HCT116 (cell line): Measurements from ENCODE around the gene ZNF524. TPM values are rescaled to one million over a fixed set of nuclear protein-coding genes. Genes with fewer than 3 reads are reported as not detected.

Experiments used
- ATAC-seq: fragments of 200-7000 bp; cut with Tn5 transposase; 2 replicates; pipeline ENCODE4 v1.9.1; 2020; ENCODE audit warnings: mild to moderate bottlenecking, moderate library complexity
- BruUV-seq: library from RNA; stranded (reverse); fragments of 400-500 nt; replicated peaks from 2 replicates; lab custom pipeline; 2021; lab: Mats Ljungman, UMichigan
- CTCF ChIA-PET: fragments of 300-600 bp; sonication (Branson Sonifier 250); formaldehyde crosslinking; loops from one replicate; lab custom pipeline; 2021; ENCODE audit warnings: antibody characterized with exemption; lab: Charles Lee
- POLR2A ChIA-PET: fragments of 300-600, 350-600 bp; sonication (Branson Sonifier 250); formaldehyde crosslinking; loops from one replicate; lab custom pipeline; 2021; ENCODE audit warnings: antibody characterized with exemption; lab: Charles Lee
- RAD21 ChIA-PET, 2 experiments: fragments of 300-600 bp; sonication (Branson Sonifier 250); formaldehyde crosslinking; loops; one replicate each; lab custom pipeline; 2023; ENCODE audit warnings: low total read pairs in 2 of 2; ENCODE audit not compliant: uncharacterized antibody in 2 of 2, unreplicated experiment in 2 of 2, low non-redundant PET in 1 of 2; lab: Charles Lee
- DNase-seq: peaks from one replicate; pipeline ENCODE4 v3.0.0-alpha.2; 2010; ENCODE audit warnings: low read depth, low spot score
- H2AFZ ChIP-seq: fragments of 200-600 bp; shearing (Covaris generic), sonication (generic); 2 replicates; pipeline ENCODE4 v1.6.1; 2017; ENCODE audit warnings: low read depth, mixed run types, mixed read lengths, antibody characterized with exemption, low read length; ENCODE audit not compliant: poor library complexity, severe bottlenecking
- H3K27ac ChIP-seq: 2 replicates; pipeline ENCODE4 v1.5.1; 2012; ENCODE audit warnings: low read depth, low read length
- H3K27me3 ChIP-seq: fragments of 200-600 bp; sonication (generic); 2 replicates; pipeline ENCODE4 v1.6.1; 2016; ENCODE audit warnings: mixed run types, low read length, mixed read lengths; ENCODE audit not compliant: insufficient read depth
- H3K36me3 ChIP-seq, 2 experiments: fragments of 200-500 bp in 1 of 2; fragments of 200-600 bp in 1 of 2; sonication (Bioruptor generic) in 1 of 2; sonication (generic) in 1 of 2; 2 replicates each; pipeline versions ENCODE4 v1.5.1 to v1.6.1; 2014 to 2016; ENCODE audit warnings: low read length in 2 of 2, inconsistent platforms in 1 of 2, mixed read lengths in 1 of 2, mixed run types in 1 of 2; ENCODE audit not compliant: insufficient read depth in 2 of 2, control insufficient read depth in 1 of 2
- H3K4me1 ChIP-seq, 2 experiments: fragments of 200-600 bp in 1 of 2; sonication (generic) in 1 of 2; 2 replicates each; pipeline versions ENCODE4 v1.5.1 to v1.6.1; 2012 to 2017; ENCODE audit warnings: low read length in 2 of 2, inconsistent platforms in 1 of 2, mild to moderate bottlenecking in 1 of 2, mixed read lengths in 1 of 2, mixed run types in 1 of 2, moderate library complexity in 1 of 2; ENCODE audit not compliant: insufficient read depth in 2 of 2, control insufficient read depth in 1 of 2
- H3K4me2 ChIP-seq: fragments of 200-600 bp; sonication (generic); 2 replicates; pipeline ENCODE4 v1.6.1; 2017; ENCODE audit warnings: mixed run types, low read length, mixed read lengths
- H3K4me3 ChIP-seq, 2 experiments: fragments of 200-600 bp in 1 of 2; sonication (generic) in 1 of 2; replicated peaks in 1 of 2; 2 replicates each; pipeline ENCODE4 v1.5.1; 2011 to 2016; ENCODE audit warnings: low read length in 2 of 2, control low read depth in 1 of 2, low read depth in 1 of 2, mild to moderate bottlenecking in 1 of 2, mixed read lengths in 1 of 2, mixed run types in 1 of 2
- H3K79me2 ChIP-seq: fragments of 200-600 bp; sonication (generic); 2 replicates; pipeline ENCODE4 v1.6.1; 2017; ENCODE audit warnings: mild to moderate bottlenecking, mixed run types, low read length, moderate library complexity, mixed read lengths; ENCODE audit not compliant: insufficient read depth
- H3K9ac ChIP-seq: fragments of 200-600 bp; sonication (generic); 2 replicates; pipeline ENCODE4 v1.6.1; 2016; ENCODE audit warnings: low read length, mixed read lengths
- H3K9me2 ChIP-seq: fragments of 200-600 bp; sonication (generic), shearing (Covaris generic); 2 replicates; pipeline ENCODE4 v1.6.1; 2017; ENCODE audit warnings: mixed run types, mild to moderate bottlenecking, moderate library complexity; ENCODE audit not compliant: insufficient read depth
- H3K9me3 ChIP-seq, 2 experiments: fragments of 200-500 bp in 1 of 2; fragments of 200-600 bp in 1 of 2; sonication (Bioruptor generic) in 1 of 2; sonication (generic) in 1 of 2; 2 replicates each; pipeline ENCODE4 v1.6.1; 2014 to 2017; ENCODE audit warnings: low read length in 2 of 2, mixed read lengths in 2 of 2, inconsistent platforms in 1 of 2, low read depth in 1 of 2, mild to moderate bottlenecking in 1 of 2, mixed run types in 1 of 2, moderate library complexity in 1 of 2; ENCODE audit not compliant: control insufficient read depth in 1 of 2, insufficient read depth in 1 of 2
- H4K20me1 ChIP-seq: fragments of 200-600 bp; sonication (generic), shearing (Covaris generic); 2 replicates; pipeline ENCODE4 v1.6.1; 2017; ENCODE audit warnings: mixed run types, mild to moderate bottlenecking, moderate library complexity; ENCODE audit not compliant: insufficient read depth
- CBX3 ChIP-seq: IDR thresholded peaks from 2 replicates; pipeline ENCODE4 v1.6.1; 2012; ENCODE audit warnings: low read depth
- EGR1 ChIP-seq: IDR thresholded peaks from 2 replicates; pipeline ENCODE4 v1.6.1; 2012; ENCODE audit warnings: low read depth
- ELF1 ChIP-seq: IDR thresholded peaks from 2 replicates; pipeline ENCODE4 v1.6.1; 2012; ENCODE audit warnings: low read depth, borderline replicate concordance
- EZH2 ChIP-seq: fragments of 200-600 bp; sonication (generic); IDR thresholded peaks from 2 replicates; pipeline ENCODE4 v1.6.1; 2017; ENCODE audit warnings: antibody characterized with exemption, mixed run types
- EZH2phosphoT487 ChIP-seq: fragments of 200-600 bp; IDR thresholded peaks from 2 replicates; pipeline ENCODE4 v1.6.1; 2018; ENCODE audit warnings: antibody characterized with exemption, borderline replicate concordance
- POLR2A ChIP-seq: IDR thresholded peaks from 2 replicates; pipeline ENCODE4 v1.7.0; 2011; ENCODE audit warnings: borderline replicate concordance; ENCODE audit not compliant: insufficient read depth, insufficient read length; ENCODE audit errors: extremely low read depth
- POLR2AphosphoS5 ChIP-seq: IDR thresholded peaks from 2 replicates; pipeline ENCODE4 v1.6.1; 2011; ENCODE audit warnings: mild to moderate bottlenecking, low read depth, low read length, moderate library complexity
- SIN3A ChIP-seq: IDR thresholded peaks from 2 replicates; pipeline ENCODE4 v1.6.1; 2012; ENCODE audit warnings: low read depth
- SP1 ChIP-seq: IDR thresholded peaks from 2 replicates; pipeline ENCODE4 v1.6.1; 2012; ENCODE audit warnings: low read depth
- TCF7L2 ChIP-seq: IDR thresholded peaks from 2 replicates; pipeline ENCODE4 v1.7.0; 2011; ENCODE audit warnings: borderline replicate concordance, inconsistent platforms; ENCODE audit not compliant: insufficient read depth, insufficient read length; ENCODE audit errors: extremely low read depth
- YY1 ChIP-seq: IDR thresholded peaks from 2 replicates; pipeline ENCODE4 v1.6.1; 2011; ENCODE audit warnings: low read length, low read depth, moderate library complexity, mild to moderate bottlenecking; ENCODE audit not compliant: insufficient replicate concordance; ENCODE audit errors: extremely low read depth
- ZNF274 ChIP-seq: fragments of 200-500 bp; sonication (Bioruptor generic); IDR thresholded peaks from 2 replicates; pipeline ENCODE4 v1.6.1; 2014; ENCODE audit warnings: mild to moderate bottlenecking, low read depth, low read length, inconsistent platforms
- intact Hi-C: fragments of 100-400 bp; cut with micrococcal nuclease; formaldehyde crosslinking; loops from 2 replicates; pipeline ENCODE4 v1.10.0; 2022
- total RNA-seq: library from RNA; stranded (reverse); gene quantifications from one replicate; pipeline ENCODE4 v1.2.1, GENCODE V29; 2021; ENCODE audit not compliant: unreplicated experiment
- TF ChIP-seq, protein P1 (sequence below): IDR thresholded peaks from 2 replicates; pipeline ENCODE4 v1.6.1; 2012; ENCODE audit warnings: low read depth
- TF ChIP-seq, protein P2 (sequence below): IDR thresholded peaks from 2 replicates; pipeline ENCODE4 v1.6.1; 2012

The ZNF524 gene
- total RNA-seq, 1 experiment from 2014 or later, result 17.2 TPM

DNA sequence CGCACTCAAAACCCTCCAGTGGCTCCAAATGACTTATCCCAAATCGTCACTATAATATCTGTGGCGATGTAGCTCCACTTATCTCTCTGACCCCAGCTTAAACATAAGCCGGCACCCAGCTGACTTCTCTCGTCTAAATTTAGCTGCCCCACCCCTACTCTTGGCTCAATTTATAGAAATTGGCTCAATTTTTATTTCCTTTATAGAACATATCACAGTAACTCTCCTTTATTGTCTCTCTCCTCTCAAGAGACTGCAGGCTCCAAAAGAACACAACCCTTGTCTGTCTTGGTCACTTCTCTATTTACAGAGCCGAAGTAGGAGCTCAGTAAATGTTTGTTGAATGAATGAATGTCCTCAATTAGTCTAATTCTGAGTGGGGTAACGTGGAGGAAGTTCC is 23.5 kb downstream of the ZNF524 start:
- no peak overlapping the region for H2AFZ ChIP-seq
- DNase-seq (no peak), ATAC-seq (no peak)
- peak overlapping the region; percentile 65 for H3K4me2 ChIP-seq
- TSS peak; percentile 47 for BruUV-seq
- no peaks in the 10 kb centered on the region for H3K36me3 ChIP-seq
- H3K9me2 ChIP-seq, result no peaks in the 10 kb centered on the region
- H4K20me1 ChIP-seq, result no peaks in the 10 kb centered on the region
- intact Hi-C loops, result no loop called here
- peak overlapping the region; percentile 12 to 45; a peak in 3 of 4 replicates for H3K4me3 ChIP-seq
- H3K27ac ChIP-seq, result no peak overlapping the region
- POLR2A ChIA-PET, result interaction anchor here (0.8 to 1.3 kb wide), 2 partner anchors 19 to 139 kb away, joined by 3 to 10 read pairs; partner anchors contain the start of genes NAT14 and ZNF865
- no peaks in the 10 kb centered on the region for H3K79me2 ChIP-seq
- no peak for TF ChIP-seq EZH2phosphoT487
- no peak for TF ChIP-seq EZH2
- TF ChIP-seq ELF1, result no peak
- no peak for TF ChIP-seq TCF7L2
- TF ChIP-seq EGR1, result no peak
- H3K4me1 ChIP-seq, result peaks cover 8 to 14% of the 10 kb centered on the region in 2 experiments; a peak in 3 of 4 replicates
- no peaks in the 10 kb centered on the region for H3K27me3 ChIP-seq
- CTCF ChIA-PET, result interaction anchor here (1.2 kb wide), 1 partner anchor 48 kb away, joined by 6 read pairs; no protein-coding TSS in a partner anchor
- no peak overlapping the region for H3K9ac ChIP-seq
- H3K9me3 ChIP-seq, result no peaks in the 10 kb centered on the region
- RAD21 ChIA-PET, result no interaction called here

DNA sequence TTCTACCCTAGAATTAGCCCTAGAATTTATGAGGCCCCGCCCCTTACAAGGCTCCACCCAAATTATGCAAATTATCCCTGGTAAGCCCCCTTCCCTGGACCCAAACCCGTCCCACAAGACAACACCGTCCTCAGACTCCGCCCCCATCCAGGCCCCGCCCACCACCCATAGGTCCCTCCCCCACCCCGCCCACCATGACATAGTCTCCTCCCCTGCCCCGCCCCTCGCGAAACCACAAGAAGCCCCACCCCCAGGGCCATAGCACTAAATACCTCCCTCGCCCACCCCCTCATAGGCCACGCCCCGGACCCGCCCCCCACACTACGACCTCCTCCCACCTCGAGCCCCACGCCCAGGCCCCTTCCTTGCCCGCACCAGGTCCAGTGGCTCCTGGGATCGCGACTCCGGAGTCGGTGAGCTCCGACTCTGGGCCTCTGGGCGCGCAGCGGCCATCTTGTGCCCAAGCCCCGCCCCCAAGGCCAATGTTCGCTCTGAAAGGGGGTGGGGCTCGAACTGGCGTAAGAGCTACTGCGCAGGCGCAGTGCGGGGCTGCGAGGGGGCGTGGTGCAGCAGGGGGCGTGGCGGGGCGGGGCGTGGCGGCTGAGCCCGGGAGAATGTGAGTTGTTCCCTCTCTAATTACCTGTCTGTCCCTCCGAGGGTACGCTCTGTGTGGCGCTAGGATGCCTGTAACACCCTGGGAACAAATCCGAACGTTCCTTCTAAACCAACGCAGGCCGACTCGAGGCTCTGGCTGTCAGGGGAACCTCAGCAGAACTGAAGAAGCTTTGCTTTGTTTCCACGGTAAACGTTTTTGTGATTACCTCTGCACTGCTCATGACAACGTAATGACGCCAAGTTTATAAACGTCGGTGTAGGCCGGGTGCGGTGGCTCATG is 24.3 kb downstream of the ZNF524 start, which contains the start of gene ZNF784:
TSS of gene ZNF784 (minus strand) at position 458 of the 895 bp plus-strand sequence. CDS start at position 453, 5 bp downstream.
- Histone ChIP-seq H3K9me2 (no peaks in the 10 kb centered on the region), H4K20me1 (no peaks in the 10 kb centered on the region), H3K27me3 (no peaks in the 10 kb centered on the region), H2AFZ (peak within 1 kb of the TSS; percentile 65), H3K79me2 (no peaks in the 10 kb centered on the region), H3K4me1 (peaks cover 8 to 14% of the 10 kb centered on the region in 2 experiments; a peak in 3 of 4 replicates), H3K9ac (peak within 1 kb of the TSS; percentile 70), H3K4me3 (peak within 1 kb of the TSS; percentile 54 to 69), H3K36me3 (no peaks in the 10 kb centered on the region), H3K4me2 (peak within 1 kb of the TSS; percentile 98), H3K27ac (peak within 1 kb of the TSS; percentile 81), H3K9me3 (no peaks in the 10 kb centered on the region)
- peak; percentile 85 for DNase-seq
- intact Hi-C loops, result loop anchor here (1.0 kb wide), 1 partner anchor 25 kb away; the partner anchor contains the start of gene FIZ1
- CTCF ChIA-PET, result interaction anchor here (0.6 to 1.8 kb wide), 11 partner anchors 9 to 880 kb away, joined by 3 to 14 read pairs (median 4); no protein-coding TSS in a partner anchor
- RAD21 ChIA-PET, result interaction anchor here (0.5 to 0.7 kb wide), 4 partner anchors 71 to 478 kb away, joined by 3 to 4 read pairs (median 4); no protein-coding TSS in a partner anchor
- TF ChIP-seq SP1 (peak; percentile 74), POLR2AphosphoS5 (peak; percentile 80), YY1 (peak; percentile 95), TCF7L2 (no peak), EGR1 (peak; percentile 72; the same call in 1 of the 2 replicates), SIN3A (peak; percentile 45; the same call in 1 of the 2 replicates), CBX3 (no peak), POLR2A (no peak), ZNF274 (no peak)
- TF ChIP-seq, protein P1, sequence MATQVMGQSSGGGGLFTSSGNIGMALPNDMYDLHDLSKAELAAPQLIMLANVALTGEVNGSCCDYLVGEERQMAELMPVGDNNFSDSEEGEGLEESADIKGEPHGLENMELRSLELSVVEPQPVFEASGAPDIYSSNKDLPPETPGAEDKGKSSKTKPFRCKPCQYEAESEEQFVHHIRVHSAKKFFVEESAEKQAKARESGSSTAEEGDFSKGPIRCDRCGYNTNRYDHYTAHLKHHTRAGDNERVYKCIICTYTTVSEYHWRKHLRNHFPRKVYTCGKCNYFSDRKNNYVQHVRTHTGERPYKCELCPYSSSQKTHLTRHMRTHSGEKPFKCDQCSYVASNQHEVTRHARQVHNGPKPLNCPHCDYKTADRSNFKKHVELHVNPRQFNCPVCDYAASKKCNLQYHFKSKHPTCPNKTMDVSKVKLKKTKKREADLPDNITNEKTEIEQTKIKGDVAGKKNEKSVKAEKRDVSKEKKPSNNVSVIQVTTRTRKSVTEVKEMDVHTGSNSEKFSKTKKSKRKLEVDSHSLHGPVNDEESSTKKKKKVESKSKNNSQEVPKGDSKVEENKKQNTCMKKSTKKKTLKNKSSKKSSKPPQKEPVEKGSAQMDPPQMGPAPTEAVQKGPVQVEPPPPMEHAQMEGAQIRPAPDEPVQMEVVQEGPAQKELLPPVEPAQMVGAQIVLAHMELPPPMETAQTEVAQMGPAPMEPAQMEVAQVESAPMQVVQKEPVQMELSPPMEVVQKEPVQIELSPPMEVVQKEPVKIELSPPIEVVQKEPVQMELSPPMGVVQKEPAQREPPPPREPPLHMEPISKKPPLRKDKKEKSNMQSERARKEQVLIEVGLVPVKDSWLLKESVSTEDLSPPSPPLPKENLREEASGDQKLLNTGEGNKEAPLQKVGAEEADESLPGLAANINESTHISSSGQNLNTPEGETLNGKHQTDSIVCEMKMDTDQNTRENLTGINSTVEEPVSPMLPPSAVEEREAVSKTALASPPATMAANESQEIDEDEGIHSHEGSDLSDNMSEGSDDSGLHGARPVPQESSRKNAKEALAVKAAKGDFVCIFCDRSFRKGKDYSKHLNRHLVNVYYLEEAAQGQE, result no peak
- TF ChIP-seq, protein P2, sequence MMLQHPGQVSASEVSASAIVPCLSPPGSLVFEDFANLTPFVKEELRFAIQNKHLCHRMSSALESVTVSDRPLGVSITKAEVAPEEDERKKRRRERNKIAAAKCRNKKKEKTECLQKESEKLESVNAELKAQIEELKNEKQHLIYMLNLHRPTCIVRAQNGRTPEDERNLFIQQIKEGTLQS, result no peak
- POLR2A ChIA-PET, result interaction anchor here (0.6 to 1.5 kb wide), 14 partner anchors 9 to 1757 kb away, joined by 3 to 10 read pairs (median 4); partner anchors contain the start of genes FIZ1, MYADM and ZNF865
- no TSS peak for BruUV-seq
- ATAC-seq, result peak; percentile 82
